ENCODE results near the gene UGCG. TPM values are rescaled to one million over a fixed set of nuclear protein-coding genes. Genes with fewer than 3 reads are reported as not detected.

UGCG gene
- total and polyA plus RNA-seq, 2 of the 4 experiments (the other 2 are of a cell fraction) = 84.2 to 104 TPM

GRCh38 chr9:111868475-111868874 lies 28.1 kb upstream of the UGCG start:
- Histone ChIP-seq H2AK9ac (replicated peaks; ENCODE audit: low read depth, low read length, poor library complexity) (no peak overlapping the region), H3K18ac (ENCODE audit: low read depth, low read length) (no peak overlapping the region), H2AK5ac (ENCODE audit: low read depth, low read length) (no peak overlapping the region), H3K4ac (ENCODE audit: low read depth, low read length) (no peak overlapping the region), H3K36me3 (ENCODE audit: control insufficient read depth, insufficient read depth, low read length) (no peaks in the 10 kb centered on the region), H3K9me3 (ENCODE audit: control insufficient read depth, insufficient read depth, low read length) (peaks cover 3% of the 10 kb centered on the region; the same call in 1 of the 2 replicates), H3K27ac (ENCODE audit: insufficient read depth, low read length) (no peak overlapping the region), H4K8ac (ENCODE audit: low read depth in 2 of 2, low read length in 2 of 2) (no peak overlapping the region), H2BK5ac (ENCODE audit: low read depth, low read length, poor library complexity, severe bottlenecking) (no peak overlapping the region), H3K27me3 (ENCODE audit: control insufficient read depth, insufficient read depth, low read length) (no peaks in the 10 kb centered on the region), H2BK120ac (ENCODE audit: low read depth, low read length) (no peak overlapping the region), H4K5ac (ENCODE audit: low read depth, low read length) (no peak overlapping the region), H3K4me3 (ENCODE audit: insufficient read depth, low read depth, low read length) (no peak overlapping the region), H2AFZ (replicated peaks; ENCODE audit: low read length, poor library complexity) (no peak overlapping the region), H3K56ac (ENCODE audit: extremely low read depth, insufficient read depth, low read length) (no peak overlapping the region), H3K79me1 (ENCODE audit: low read depth in 1 of 2, low read length in 2 of 2) (no peaks in the 10 kb centered on the region), H4K91ac (ENCODE audit: insufficient read depth, low read depth, low read length) (no peak overlapping the region), H4K20me1 (ENCODE audit: insufficient read depth, low read length) (no peaks in the 10 kb centered on the region), H3K4me2 (ENCODE audit: low read depth, low read length) (no peak overlapping the region), H3K23ac (ENCODE audit: low read depth, low read length) (no peak overlapping the region), H2BK20ac (ENCODE audit: low read depth, low read length) (no peak overlapping the region), H3K4me1 (ENCODE audit: control insufficient read depth, insufficient read depth, low read length) (no peaks in the 10 kb centered on the region), H3K9me1 (ENCODE audit: insufficient read depth, low read length) (no peaks in the 10 kb centered on the region; the same call in 1 of the 2 replicates), H3K14ac (replicated peaks; ENCODE audit: low read depth, low read length) (no peak overlapping the region), H2BK15ac (ENCODE audit: low read depth, low read length) (0 out of 3 replicates have a peak overlapping the region, but pooled peaks have one; percentile 9), H3K9ac (ENCODE audit: low read depth, low read length) (no peak overlapping the region)
- 92% methylated on average over 5 of the region's 6 CpGs; no CpG with 5 or more reads in 1 of the 2 experiments for WGBS, 2 experiments (ENCODE audit: extremely low coverage in 2 of 2, insufficient read length in 1 of 2)
- DNase-seq = no peak
- dilution Hi-C loops (cut with HindIII; ENCODE audit: low sequenced_read_pairs, unreplicated experiment) = no loop called here
- no peak for ATAC-seq (ENCODE audit: low read depth)
- ChIA-PET CTCF (interaction anchor here (0.7 kb wide), 1 partner anchor 733 kb away, joined by 5 read pairs; no protein-coding TSS in a partner anchor), POLR2A (ENCODE audit: unreplicated experiment) (no interaction called here)
- BruUV-seq (replicated peaks) = no TSS peak
- intact Hi-C loops (cut with micrococcal nuclease) = no loop called here
- in situ Hi-C loops (cut with MboI; ENCODE audit: low sequenced_read_pairs) = no loop called here
- TF ChIP-seq RCOR1 (IDR thresholded peaks at IDR 0.05; ENCODE audit: insufficient replicate concordance, low read length) (no peak), NFE2L2 (IDR thresholded peaks at IDR 0.05; ENCODE audit: low read depth, low read length) (no peak), ELK1 (IDR thresholded peaks at IDR 0.05; ENCODE audit: borderline replicate concordance, low read depth, low read length) (no peak), SMC3 (IDR thresholded peaks at IDR 0.05; ENCODE audit: low read depth, low read length) (no peak), CHD1 (IDR thresholded peaks at IDR 0.05; ENCODE audit: low read depth, low read length) (no peak), MAZ (IDR thresholded peaks at IDR 0.05; ENCODE audit: borderline replicate concordance, low read depth, low read length) (no peak), POLR2A (IDR thresholded peaks at IDR 0.05; ENCODE audit: low read depth, low read length) (no peak)
